Stimulated activated CD8-positive, alpha-beta memory T cell treated with anti-CD3 and anti-CD28 coated beads, Interleukin-7, amount 100 ng/mL, for 48 hours (primary cell): ENCODE data around the gene PLEKHM3.
"Not testable (repeated sequence)": the region's sequence is repeated elsewhere in the genome, so short reads cannot be mapped to it uniquely, and the experiment has no call there.

ENCODE experiments used
- DNase-seq, 2 donors: peaks; one replicate each; pipeline ENCODE4 v3.0.0-alpha.2; 2020; ENCODE audit warnings: low read depth in 1 of 2; ENCODE audit errors: extremely low read depth in 1 of 2

The PLEKHM3 gene

DNA sequence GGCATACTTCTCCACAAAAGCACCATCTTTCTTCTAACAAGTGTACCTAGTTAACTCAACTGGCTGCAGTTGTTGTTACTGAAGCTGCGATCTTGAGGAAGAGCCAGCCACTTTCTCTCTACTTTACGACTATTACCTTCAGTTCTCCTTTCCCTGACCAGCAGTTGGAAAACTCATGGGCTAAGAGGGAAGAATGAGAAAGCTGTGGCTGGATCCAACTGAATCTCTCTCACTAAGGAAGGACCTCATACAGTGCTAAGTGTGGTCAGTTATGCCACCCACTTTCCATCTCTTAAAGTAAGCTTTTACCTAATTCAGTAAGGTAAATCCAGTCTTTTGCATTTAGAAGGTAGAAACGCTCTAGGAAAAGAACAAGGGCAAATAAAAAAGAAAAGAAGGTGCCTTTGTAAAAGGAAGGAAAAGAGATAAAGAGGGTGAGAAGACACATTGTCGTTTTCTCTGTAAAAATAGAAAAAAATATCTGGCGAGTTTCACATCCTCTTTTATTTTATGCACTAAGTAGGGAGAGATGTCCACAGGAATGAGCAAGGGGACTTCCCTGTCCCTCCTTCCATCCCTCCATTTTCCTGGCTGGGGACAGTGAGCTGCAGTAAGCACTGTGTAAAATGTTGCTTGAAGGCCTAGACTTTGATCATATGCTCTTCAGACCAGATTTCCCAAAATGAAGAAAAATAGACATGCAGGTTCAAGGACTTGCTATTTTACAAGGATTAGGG lies 73.4 kb downstream of the PLEKHM3 start:
- DNase-seq = no peak

DNA sequence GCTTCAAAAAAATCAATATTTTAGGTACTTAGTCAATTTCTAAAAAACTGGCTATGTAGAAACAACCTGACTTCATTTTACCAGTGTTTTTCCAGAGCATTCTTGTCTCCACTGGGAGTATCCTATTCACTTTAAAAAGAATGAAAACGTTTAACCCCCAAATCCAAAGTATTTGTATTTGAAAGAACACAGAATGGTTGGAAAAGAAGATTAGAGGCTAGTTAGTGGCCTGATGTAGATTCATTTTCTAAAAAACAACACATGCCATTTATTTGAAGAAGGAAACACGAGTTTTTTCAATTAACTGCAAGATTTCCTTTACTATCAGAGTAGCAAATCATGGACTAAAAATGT lies 74.6 kb downstream of the PLEKHM3 start:
- no peak for DNase-seq

DNA sequence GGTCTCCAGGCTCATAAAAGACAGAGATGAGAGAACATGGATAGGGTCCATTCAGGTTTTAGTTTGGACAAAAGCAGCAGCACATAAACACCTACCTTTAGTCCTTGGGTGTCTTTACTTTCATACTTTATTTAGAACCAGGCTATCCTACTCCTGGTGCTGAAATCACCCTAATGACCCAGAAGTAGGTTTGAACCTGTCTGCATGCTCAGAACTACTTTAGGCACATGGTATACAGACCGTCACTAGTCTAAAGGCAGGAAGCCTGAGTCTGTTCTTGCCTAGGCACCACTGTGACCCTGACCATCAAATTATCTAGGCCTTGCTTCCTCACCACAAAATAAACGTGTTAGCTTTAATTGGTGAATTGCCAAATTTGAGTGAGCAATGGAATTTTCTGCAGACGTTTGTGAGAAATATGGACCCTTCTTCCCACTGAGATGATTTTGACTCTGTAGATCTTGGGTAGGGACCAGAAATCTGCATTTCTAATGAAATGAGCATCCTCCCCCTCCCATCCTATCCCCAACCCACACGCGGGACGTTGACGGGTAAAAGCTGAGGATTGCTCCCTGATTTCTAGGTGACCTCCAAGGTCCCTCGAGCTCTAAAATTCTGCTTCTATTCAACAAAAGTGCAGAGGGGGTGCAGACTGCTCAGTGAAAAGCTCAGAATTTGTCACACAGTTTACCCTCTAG lies 75.1 kb downstream of the PLEKHM3 start:
- DNase-seq = no peak

DNA sequence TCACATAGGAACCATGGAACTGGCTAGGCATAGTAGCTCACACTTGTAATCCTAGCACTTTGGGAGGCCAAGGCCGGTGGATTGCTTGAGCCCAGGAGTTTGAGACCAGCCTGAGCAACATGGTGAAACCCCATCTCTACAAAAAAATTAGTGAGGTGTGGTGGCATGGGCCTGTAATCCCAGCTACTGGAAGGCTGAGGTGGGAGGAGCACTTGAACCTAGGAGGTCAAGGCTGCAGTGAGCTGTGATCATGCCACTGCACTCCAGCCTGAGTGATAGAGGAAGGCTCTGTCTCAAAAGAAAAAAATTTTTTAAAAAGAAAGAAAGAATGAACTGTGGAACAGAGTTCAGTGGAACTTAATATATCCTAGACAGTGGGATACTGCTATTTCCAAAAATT lies 76.1 kb downstream of the PLEKHM3 start:
- not testable (repeated sequence) for DNase-seq

DNA sequence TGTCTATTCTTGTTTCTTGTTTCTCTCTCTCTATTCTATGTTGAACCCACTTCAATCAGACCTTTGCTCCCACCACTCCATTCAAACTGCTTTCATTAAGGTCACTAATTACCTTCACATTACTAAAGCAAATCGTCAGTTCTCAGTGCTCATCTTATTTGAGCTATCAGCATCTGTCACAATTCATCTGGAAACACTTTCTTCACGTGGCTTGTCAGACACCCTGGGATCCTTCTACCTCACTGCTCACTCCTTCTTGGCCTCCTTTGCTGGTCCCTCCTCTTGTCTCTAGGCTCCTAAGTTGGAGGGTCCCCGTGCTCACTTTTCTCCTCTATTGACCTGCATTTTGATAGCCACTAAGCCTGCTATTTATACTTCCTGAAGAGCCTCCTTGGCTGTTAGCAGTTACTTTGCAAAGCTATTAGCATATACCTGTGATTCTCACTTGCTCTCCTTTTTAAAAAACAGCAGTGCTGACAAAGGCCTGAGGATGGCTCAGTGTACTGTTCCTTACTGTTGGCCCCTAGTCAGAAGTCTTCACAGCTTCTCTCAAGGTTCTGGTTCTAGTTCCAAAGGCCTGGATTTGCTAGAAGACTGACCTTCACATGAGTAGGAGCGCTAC lies 80.2 kb downstream of the PLEKHM3 start:
- no peak for DNase-seq

DNA sequence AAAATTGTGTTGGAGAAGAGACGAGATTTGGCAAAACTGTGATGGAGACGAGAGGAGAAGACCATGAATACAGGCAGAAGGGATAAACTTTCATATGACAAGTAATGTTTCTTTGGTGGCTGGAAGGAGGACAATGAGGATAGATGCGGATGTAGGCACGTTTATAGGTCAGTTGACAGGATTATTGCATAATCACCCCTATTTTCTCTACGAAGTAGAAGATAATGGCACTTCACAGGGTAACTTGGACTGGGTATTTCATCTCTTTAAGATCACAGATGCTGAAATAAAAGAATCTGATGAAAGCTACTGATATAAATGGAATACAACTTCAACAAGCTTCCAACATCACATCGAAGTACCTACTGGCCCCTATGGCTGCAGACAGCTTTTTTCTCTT lies 81.0 kb downstream of the PLEKHM3 start:
- DNase-seq = no peak

DNA sequence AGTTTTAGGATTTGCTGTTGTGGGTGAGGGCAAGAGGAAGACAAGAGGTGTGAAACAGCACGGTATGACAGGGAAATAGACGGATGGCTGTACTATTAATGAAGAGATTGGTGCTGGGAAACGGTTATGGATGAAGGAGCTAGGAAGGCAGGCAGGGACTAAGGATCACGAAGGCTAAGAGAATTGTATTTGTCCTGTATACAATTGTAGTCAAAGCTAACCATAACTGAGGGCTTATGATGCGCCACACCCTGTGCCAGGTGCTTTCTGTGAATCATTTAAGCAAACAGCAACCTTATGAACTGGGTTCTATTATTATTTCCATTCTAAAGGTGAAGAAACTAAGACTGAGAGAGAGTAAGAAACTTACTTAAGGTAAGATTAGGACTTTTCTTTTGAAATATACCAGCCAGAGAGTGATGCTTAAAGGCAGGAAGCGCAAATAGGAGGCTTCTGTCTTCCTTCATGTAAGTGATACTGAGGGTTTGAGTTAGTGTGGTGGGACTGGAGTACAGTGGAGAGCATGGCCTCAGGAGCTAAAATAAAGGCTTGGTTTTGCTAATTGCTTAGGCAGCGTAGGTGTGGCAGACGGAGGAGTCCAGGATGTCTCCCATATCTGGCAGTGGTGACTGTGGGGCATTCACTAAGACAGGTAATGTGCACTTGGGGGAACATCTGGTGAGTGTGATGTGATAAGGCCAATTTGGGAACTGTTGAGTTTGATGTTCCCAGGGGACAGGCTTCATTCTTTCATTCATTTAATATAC lies 85.8 kb downstream of the PLEKHM3 start:
- DNase-seq = no peak

DNA sequence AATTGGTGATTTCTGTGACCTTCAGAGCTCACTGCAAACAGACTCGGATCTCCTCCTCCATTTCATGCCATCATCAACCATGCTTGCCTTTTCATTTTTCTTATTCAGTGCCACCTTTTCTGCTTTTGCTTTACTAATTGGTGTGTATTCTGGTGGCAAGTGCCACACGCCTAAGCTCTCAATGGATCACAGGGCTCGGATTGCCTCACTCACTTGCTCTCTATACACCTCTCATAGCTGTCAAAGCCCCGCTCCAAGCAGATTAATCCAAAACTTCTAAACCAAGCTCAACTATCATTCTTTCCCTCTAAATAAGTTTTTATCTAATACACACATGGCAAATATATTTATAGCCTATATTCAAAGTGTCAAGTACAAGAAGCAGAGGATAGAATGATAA lies 86.4 kb downstream of the PLEKHM3 start:
- no peak for DNase-seq

DNA sequence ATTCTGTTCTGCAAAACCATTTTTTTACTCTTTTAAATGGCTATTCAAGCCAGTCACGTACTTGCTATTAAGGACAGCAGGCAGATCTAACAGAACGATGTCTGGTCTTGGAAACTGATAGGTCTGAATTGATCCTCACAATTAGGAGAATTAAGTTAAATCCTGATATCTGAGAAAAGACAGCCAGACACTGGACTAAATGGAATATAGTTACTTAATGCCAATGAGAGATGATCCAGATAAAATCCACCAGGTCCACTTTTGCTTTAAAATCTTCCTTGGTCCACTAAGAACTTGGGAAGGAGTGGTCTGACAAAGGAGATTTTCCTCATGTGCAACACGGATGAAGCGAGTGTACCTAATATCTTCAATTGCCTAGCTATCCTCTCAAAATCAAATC lies 86.9 kb downstream of the PLEKHM3 start:
- DNase-seq = no peak

DNA sequence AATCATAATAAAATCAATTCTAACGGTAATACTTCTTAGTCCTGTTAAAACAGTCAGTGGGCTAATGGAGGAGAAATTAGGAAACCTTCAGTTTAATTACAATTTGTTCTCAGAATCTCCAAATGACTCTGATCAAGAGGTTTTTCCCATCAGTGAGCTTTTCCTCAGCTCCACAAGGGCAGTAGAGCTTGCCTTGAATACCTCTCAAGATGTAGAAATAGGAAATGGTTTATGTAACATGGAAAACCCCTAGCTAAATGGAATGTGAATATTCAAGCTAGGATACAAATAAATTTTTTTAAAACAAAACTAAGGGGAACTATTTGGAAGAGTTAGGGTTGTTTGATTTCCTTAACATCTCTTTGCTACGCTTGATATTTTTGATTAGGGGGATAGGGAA lies 87.5 kb downstream of the PLEKHM3 start:
- no peak for DNase-seq

DNA sequence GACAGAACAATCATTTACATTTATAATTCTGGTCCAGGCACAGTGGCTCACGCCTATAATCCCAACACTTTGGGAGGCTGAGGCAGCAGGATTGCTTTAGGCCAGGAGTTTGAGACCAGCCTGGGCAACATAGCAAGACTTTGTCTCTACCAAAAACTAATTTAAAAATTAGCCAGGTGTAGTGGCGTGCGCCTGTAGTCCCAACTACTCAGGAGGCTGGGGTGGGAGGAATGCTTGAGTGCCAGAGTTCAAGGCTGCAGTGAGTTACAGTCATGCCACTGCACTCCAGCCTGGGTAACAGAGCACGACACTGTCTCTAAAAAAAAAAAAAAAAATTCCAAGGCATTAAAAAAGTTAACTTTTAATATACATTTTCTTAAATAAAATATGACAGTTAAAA lies 88.1 kb downstream of the PLEKHM3 start:
- no peak for DNase-seq

DNA sequence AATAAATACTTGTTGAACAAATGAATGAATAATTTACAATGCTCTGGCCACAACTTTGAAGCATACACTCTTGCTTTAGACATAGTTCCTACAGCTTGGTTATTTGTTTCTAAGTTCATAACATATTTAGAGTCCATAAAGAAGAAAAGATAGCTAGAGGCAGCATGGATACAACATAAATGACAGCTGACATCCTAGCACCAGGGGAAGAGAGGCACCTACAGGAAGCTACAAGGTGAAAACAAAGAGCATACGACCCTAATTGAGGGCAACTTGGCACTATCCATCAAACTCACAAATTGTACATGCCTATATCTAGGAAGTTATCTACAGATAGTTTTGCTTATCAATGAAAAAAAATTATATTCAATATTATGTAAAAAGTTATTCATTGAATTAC lies 88.9 kb downstream of the PLEKHM3 start:
- DNase-seq = no peak

DNA sequence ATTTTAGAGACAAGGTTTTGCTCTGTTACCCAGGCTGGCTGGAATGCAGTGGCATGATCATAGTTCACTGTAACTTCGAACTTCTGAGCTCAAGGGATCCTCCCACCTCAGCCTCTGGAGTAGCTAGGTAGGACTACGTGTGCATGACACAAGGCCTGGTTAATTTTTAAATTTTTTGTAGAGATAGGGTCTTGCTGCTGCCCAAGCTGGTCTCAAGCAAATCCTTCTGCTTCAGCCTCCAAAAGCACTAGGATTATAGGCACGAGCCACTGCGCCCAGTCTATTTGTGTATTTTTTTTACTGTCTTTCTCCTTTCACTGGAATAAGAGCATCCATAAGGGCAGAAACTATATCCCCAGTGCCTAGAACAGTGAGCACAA lies 89.3 kb downstream of the PLEKHM3 start:
- DNase-seq = no peak

DNA sequence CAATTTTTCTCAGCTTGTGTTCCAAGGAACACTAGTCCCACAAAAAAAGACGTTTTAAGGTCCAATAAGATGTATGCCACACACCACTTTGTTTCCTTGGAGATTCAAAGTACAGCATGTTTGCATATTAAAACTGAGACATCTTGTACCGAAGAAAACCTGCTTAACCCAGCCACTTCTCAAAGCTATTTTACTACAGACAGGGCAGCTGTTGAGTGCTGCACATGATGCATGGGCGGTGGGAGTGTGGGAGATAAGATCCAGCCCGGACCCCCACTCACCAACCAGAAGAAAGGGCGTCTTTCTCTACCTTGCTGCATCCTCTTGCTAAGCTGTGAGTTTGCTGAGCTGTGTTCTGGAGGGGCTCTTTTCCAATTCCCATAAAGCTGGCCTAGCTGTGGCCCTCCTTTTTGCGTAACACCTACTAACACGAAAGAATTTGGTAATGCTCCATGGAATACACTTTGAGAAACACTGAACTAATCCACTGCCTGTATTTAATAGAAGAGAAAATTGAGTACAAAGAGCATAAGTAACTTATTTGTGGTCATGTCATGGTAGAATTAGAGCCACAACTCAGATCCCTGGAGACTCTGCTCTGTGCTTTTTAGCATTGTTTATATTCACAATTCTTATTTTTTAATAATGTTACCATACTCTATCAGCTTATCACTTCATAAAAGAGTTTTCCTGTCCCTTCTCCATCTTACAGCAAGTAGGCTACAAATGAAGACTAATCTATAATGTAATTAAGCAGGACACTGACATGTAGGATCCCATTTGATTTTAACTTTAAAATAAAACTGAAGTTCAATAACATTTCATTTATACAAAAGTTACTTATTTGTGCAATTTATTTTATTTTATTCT lies 90.0 kb downstream of the PLEKHM3 start:
- no peak for DNase-seq

DNA sequence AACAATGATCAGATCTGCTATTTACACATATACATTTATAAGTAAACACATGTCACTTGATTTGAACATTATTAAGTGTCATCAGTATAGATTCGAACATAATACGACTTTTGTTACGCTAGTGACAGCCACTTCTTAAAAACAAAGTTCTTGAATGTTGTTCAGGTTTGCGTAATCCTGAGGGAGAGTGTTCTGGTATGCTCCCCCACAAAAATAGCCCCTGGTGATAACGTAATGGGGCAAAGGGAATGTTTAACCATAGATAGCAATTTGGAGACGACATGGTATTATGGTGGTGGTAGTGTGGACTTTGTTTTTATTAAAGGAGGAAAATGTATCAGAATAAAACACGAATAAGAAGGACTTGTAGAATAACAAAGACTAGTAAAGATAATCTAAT lies 90.6 kb downstream of the PLEKHM3 start:
- no peak for DNase-seq

DNA sequence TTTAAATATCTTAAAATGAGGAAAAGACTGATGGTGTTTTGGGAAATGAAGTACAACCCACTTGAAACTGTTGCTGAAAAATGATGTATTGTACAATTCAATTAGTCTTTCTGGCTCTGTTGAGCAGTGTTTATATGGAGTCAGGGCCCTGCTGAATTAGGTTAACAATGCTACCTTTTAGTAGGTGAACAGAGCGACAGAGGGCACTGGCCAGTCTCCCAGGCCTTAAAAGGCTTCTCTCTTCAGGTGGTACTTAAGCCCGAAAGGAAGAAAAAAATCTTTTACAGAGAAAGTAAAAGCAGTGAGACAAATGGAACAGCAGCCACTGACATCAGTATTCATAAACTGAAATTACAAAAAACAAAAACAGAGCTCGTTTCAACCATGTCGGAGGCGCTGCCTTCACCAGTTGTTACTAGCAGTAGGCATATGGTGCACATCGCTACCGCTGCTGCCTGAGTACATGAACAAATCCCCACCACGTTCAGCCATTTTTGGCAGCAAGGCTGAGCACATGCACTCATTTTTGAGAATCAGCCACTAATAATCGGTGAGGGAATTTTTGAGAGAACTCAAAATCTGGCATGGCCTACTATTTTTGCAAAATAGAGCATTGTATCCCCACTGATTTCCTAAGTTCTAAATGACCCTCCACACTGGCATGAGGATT lies 91.8 kb downstream of the PLEKHM3 start:
- no peak for DNase-seq

DNA sequence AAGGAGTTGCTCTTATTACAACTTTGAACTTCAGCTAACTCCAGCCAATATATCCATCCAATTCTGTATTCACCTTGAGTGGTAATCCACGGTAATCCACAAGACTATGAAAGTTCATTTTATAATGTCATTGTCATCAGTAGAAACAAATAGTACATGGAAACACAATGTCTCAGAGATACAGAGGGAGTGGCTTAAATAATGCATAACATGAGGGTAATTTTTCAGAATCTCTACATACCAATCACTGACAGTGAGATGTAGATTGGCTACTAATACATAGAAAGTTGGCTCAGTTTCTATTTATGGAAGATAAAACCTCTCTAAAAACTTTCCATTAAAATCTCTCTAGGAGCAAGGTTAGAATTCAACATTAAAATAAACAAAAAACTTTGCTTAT lies 93.2 kb downstream of the PLEKHM3 start:
- no peak for DNase-seq

DNA sequence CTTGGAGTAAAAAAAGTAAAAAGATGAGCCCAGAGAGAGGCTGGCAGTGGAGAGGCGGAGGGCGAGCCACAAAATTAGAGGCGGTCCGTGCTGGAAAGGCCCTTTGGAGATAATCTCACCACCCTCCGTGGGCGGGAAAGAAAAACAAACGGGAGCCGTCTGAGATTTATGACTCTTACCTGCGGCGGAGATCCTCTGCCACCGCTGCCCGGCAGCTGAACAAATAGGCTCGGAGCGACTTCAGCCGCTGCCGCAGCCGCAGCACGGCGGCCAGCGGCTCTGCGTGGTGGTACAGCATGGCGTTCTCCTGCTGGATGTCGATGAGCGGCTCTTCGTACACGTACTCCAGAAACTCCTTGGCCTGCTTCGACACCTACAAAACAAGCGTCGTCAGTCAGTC lies 94.6 kb downstream of the PLEKHM3 start:
- no peak for DNase-seq

DNA sequence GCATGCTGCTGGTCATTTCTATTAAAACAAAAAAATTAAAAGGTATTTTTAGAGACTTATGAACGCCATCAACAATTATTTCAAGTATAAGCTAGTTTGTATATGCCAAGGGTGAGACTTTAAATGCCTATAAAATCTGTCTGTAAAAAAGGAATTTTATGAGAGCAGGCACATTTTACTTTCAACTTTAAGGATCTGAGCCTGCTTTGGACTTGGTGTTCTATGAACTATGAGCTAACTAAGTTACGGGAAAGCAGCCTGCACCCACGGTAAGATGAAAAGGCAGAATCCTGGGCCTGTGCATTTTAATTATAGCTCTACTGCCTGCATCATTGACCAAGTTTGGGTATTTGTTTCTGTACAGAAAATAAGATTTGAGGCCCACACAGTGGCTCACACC lies 95.4 kb downstream of the PLEKHM3 start:
- no peak for DNase-seq

DNA sequence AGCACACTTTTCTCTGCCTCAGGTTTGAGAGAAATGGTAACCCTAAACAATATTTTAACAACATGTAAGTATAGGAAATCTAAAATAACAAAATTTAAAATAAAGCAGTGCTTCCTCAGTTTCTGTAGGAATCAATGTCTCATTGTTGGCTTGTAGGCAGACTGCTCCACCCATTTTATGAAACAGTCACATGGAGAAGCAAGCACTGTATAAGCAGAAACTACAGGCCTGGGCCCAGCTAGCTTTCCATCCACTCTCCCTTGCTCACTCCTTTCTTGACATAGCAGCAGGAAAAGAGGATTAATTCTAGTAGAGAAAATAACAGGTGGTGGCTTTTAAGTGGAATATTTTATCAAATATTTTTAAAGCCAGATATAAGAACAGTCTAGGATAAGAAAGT lies 97.2 kb downstream of the PLEKHM3 start:
- DNase-seq = no peak
